ENCODE data around the gene MYO3B. TPM values are rescaled to one million over a fixed set of nuclear protein-coding genes. Genes with fewer than 3 reads are reported as not detected.

Gene MYO3B
- total and polyA plus RNA-seq, 12 donors: 0.04 to 0.11 (median 0.06) TPM; not detected in 8

GRCh38 chr2:170159060-170159459 is 18.9 kb upstream of the MYO3B start:
- TF ChIP-seq CTCF (IDR thresholded peaks at IDR 0.05) (no peak), POLR2A (IDR thresholded peaks at IDR 0.05) (no peak)
- DNase-seq: no peak

DNA sequence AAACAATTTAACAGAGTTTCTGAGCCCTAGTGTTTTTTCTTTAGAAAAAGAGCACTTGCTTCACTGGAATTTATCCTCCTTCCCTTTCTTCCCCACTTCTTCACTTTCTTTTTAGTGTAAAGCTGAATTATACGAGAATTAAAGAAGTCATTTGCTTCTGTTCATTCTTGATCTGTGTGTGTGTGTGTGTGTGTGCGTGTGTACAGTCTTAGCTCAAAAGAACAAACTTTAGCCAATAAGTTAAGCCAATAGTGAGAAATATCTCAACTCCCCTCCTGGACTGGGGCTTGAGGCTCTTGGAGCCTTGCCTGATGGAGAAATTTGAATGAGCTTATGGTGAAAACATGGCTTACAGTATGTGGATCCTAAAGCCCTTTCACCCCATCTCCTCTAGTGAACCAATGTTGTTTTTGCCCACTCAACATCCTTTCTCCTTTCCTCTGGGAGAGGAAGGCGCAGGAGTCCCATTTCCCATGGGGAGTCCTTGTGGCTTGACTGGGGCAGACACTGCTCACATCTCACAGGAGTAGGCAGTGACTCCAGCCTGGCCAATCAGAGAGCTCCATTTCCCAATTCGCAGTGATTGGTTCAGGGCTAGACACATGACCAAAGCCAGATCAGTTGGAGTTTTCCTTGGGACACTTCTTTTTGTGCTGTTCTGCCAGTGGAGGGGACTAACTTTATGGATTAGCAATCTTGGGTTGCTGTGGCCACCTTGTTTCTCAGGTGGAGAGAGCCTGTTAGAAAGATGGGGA is 16.3 kb upstream of the MYO3B start:
- Histone ChIP-seq H3K27me3 (no peaks in the 10 kb centered on the region), H3K4me3 (no peak overlapping the region), H3K4me1 (replicated peaks in 1 of 2) (no peaks in the 10 kb centered on the region), H3K9me3 (replicated peaks in 1 of 3) (no peaks in the 10 kb centered on the region), H3K36me3 (replicated peaks in 1 of 2) (no peaks in the 10 kb centered on the region), H3K27ac (no peak overlapping the region)
- intact Hi-C loops (cut with DNase I): no loop called here
- TF ChIP-seq CTCF (IDR thresholded peaks at IDR 0.05) (no peak), POLR2A (IDR thresholded peaks at IDR 0.05) (no peak)
- no peak for DNase-seq
- 78 to 90% (median 86%) methylated on average over 4 of the region's 4 CpGs for WGBS, 4 donors

More at GRCh38 chr2:170159060-170159459, 18.9 kb upstream of the MYO3B start:
- Histone ChIP-seq H3K9me3 (replicated peaks in 1 of 3) (no peaks in the 10 kb centered on the region), H3K36me3 (replicated peaks in 1 of 2) (no peaks in the 10 kb centered on the region), H3K27ac (no peak overlapping the region), H3K4me1 (replicated peaks in 1 of 2) (no peaks in the 10 kb centered on the region), H3K27me3 (no peaks in the 10 kb centered on the region), H3K4me3 (no peak overlapping the region)
- intact Hi-C loops (cut with DNase I): no loop called here

DNA sequence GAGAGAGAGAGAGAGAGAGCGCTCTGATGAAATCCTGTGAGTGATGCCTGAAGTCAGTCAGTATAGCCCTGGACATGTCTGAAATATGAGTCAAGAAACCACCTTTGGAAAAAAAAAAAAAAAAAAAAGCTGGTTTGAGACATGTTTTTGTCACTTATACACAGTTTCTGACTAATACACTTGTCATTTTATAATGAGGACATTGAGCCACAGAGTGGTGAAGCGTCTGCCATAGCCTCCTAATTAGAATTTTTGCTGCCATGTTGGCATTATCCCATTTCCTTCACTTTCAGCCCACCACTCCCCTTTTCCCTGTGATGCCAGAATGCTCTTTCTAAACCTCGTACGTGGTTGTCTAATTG is 15.7 kb upstream of the MYO3B start:
- H3K27ac ChIP-seq: no peak overlapping the region
- H3K27me3 ChIP-seq: no peaks in the 10 kb centered on the region
- no peaks in the 10 kb centered on the region for H3K9me3 ChIP-seq (replicated peaks in 1 of 3)
- TF ChIP-seq POLR2A (IDR thresholded peaks at IDR 0.05) (no peak), CTCF (IDR thresholded peaks at IDR 0.05) (no peak)
- no peak for DNase-seq
- no peaks in the 10 kb centered on the region for H3K36me3 ChIP-seq (replicated peaks in 1 of 2)
- no peaks in the 10 kb centered on the region for H3K4me1 ChIP-seq (replicated peaks in 1 of 2)
- H3K4me3 ChIP-seq: no peak overlapping the region
- intact Hi-C loops (cut with DNase I): no loop called here
- WGBS, 4 donors: 86 to 93% (median 90%) methylated on average over 4 of the region's 4 CpGs

GRCh38 chr2:170163411-170164065 is 14.4 kb upstream of the MYO3B start:
- Histone ChIP-seq H3K9me3 (replicated peaks in 1 of 3) (no peaks in the 10 kb centered on the region), H3K36me3 (replicated peaks in 1 of 2) (no peaks in the 10 kb centered on the region), H3K27me3 (no peaks in the 10 kb centered on the region), H3K4me1 (replicated peaks in 1 of 2) (no peaks in the 10 kb centered on the region), H3K4me3 (no peak overlapping the region), H3K27ac (no peak overlapping the region)
- TF ChIP-seq CTCF (IDR thresholded peaks at IDR 0.05) (no peak), POLR2A (IDR thresholded peaks at IDR 0.05) (no peak)
- no peak for DNase-seq
- intact Hi-C loops (cut with DNase I): no loop called here
- 81 to 85% (median 82%) methylated on average over 6 of the region's 6 CpGs for WGBS, 4 donors
